Keratinocyte (primary cell): ENCODE measurements around the gene PARD3B.

Source experiments
- EZH2 ChIP-seq: IDR thresholded peaks from one replicate; pipeline ENCODE4 v1.6.1; 2012; ENCODE audit warnings: inconsistent platforms, mild to moderate bottlenecking, low read length, moderate library complexity
- TF ChIP-seq, protein P1 (sequence below), 3 experiments: IDR thresholded peaks in 1 of 3; conservative IDR thresholded peaks in 1 of 3; optimal IDR thresholded peaks in 1 of 3; 2 replicates in 2 of 3; 3 replicates in 1 of 3; pipeline versions ENCODE3 to v1.5.1; 2011; ENCODE audit warnings: low read length in 3 of 3, mild to moderate bottlenecking in 3 of 3, moderate library complexity in 2 of 3, control low read depth in 1 of 3, inconsistent platforms in 1 of 3; ENCODE audit not compliant: insufficient read depth in 2 of 3; ENCODE audit errors: extremely low read depth in 1 of 3

DNA sequence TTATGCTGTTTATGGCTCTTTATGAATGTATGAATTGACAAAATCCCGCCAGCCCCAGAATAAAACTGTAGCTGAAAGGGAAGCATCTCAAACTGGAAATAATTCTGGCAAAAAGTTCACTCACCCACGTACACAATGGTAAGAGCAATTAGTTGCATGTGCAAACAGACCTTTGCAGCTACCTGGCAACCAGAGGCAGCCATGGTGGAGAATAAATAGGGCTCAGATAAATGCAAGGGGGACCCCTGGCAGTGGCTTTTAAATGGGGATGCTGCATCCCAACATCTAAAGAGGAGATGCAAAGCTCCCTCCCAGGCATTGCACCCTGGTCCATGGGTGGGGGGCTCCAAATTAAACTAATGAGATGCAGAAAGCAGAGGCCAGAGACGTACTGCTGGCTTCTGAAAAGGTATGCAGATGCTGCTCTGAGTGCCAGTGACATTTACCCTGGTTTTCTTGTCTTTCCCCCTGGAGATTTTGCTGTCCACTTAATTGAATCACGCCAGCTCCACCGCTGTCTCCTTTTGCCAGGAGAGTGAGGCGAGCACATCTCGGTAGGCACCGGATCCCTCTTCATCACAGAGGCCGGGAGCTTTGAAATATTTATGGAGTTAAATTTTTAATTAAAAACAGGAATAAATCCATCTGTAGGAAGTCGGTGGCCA lies 1010.4 kb downstream of the PARD3B start:
- TF ChIP-seq, protein P1, sequence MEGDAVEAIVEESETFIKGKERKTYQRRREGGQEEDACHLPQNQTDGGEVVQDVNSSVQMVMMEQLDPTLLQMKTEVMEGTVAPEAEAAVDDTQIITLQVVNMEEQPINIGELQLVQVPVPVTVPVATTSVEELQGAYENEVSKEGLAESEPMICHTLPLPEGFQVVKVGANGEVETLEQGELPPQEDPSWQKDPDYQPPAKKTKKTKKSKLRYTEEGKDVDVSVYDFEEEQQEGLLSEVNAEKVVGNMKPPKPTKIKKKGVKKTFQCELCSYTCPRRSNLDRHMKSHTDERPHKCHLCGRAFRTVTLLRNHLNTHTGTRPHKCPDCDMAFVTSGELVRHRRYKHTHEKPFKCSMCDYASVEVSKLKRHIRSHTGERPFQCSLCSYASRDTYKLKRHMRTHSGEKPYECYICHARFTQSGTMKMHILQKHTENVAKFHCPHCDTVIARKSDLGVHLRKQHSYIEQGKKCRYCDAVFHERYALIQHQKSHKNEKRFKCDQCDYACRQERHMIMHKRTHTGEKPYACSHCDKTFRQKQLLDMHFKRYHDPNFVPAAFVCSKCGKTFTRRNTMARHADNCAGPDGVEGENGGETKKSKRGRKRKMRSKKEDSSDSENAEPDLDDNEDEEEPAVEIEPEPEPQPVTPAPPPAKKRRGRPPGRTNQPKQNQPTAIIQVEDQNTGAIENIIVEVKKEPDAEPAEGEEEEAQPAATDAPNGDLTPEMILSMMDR (optimal IDR thresholded peaks at IDR 0.05 in 1 of 3, IDR thresholded peaks at IDR 0.05 in 1 of 3, conservative IDR thresholded peaks at IDR 0.05 in 1 of 3; ENCODE audit: extremely low read depth in 1 of 3, insufficient read depth in 2 of 3, low read length in 3 of 3) = no peak
- no peak for TF ChIP-seq EZH2
